Memory B cell (primary cell): ENCODE measurements around the gene AKR1C8.
"Not testable (repeated sequence)": the region's sequence is repeated elsewhere in the genome, so short reads cannot be mapped to it uniquely, and the experiment has no call there.

Experiments
- ATAC-seq: fragments of 150-1000 bp; cut with Tn5 transposase; 2 replicates; pipeline ENCODE4 v1.10.0; 2021; ENCODE audit warnings: low read depth, mild to moderate bottlenecking, moderate library complexity
- DNase-seq, 2 donors: peaks; one replicate each; pipeline ENCODE4 v3.0.0; 2022; ENCODE audit warnings: low spot score in 2 of 2
- H3K27ac Mint-ChIP-seq: one replicate; pipeline ENCODE4 v1.8.0; 2022; ENCODE audit warnings: mild to moderate bottlenecking, moderate library complexity, mixed read lengths
- H3K27me3 Mint-ChIP-seq: one replicate; pipeline ENCODE4 v1.8.0; 2022; ENCODE audit warnings: mixed read lengths
- H3K36me3 Mint-ChIP-seq: one replicate; pipeline ENCODE4 v1.8.0; 2022; ENCODE audit warnings: mild to moderate bottlenecking, mixed read lengths
- H3K4me1 Mint-ChIP-seq: one replicate; pipeline ENCODE4 v1.8.0; 2022; ENCODE audit warnings: mixed read lengths
- H3K4me3 Mint-ChIP-seq: one replicate; pipeline ENCODE4 v1.8.0; 2022; ENCODE audit warnings: mild to moderate bottlenecking, moderate library complexity, mixed read lengths
- H3K9me3 Mint-ChIP-seq: one replicate; pipeline ENCODE4 v1.8.0; 2022; ENCODE audit warnings: mixed read lengths

AKR1C8 gene

DNA sequence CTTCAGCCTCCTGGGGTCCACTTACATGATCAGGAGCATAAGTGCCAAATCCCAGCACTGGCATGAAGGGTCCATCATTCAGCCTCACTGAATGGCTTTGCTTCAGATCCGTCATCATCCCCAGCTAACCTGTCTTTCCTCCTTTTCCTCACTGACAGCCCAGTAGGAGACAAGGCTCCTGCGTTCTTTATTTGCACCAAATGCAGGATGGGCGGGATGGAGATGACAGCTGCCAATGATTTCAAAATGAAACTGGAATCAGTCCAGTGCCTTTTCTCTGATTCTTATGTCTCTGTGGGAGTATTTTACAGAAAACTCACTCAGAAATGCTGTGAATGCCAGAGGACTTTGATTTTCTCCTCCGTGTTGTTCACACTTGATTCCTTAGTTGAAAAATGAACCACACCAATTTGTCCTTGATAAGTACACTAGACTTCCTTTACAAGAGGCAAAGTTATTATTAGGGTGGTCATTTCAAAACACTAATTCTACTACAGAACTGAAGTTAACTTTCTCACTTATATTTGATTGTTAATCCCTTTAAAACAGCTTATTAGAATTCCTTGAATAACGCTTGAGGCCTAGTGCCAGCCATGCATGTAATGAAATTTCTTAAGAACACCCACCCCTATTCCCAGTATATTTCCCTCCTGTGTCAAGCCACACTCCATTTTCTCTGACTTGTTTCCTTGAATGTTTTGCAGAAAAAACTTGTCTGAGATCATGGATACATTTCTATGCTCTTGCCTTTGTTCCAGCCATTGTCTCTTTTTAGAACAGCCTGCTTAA lies at the start of gene AKR1C8:
AKR1C8 (minus strand) TSS at position 164 of the 789 bp plus-strand sequence; CDS start at position 118, 46 bp downstream.
- Mint-ChIP-seq H3K9me3 (no peaks in the 10 kb centered on the region), H3K4me1 (no peaks in the 10 kb centered on the region), H3K36me3 (no peaks in the 10 kb centered on the region), H3K27me3 (peaks cover 3% of the 10 kb centered on the region), H3K4me3 (no peak within 1 kb of the TSS), H3K27ac (no peak within 1 kb of the TSS)
- ATAC-seq (no peak), DNase-seq (no peak)

DNA sequence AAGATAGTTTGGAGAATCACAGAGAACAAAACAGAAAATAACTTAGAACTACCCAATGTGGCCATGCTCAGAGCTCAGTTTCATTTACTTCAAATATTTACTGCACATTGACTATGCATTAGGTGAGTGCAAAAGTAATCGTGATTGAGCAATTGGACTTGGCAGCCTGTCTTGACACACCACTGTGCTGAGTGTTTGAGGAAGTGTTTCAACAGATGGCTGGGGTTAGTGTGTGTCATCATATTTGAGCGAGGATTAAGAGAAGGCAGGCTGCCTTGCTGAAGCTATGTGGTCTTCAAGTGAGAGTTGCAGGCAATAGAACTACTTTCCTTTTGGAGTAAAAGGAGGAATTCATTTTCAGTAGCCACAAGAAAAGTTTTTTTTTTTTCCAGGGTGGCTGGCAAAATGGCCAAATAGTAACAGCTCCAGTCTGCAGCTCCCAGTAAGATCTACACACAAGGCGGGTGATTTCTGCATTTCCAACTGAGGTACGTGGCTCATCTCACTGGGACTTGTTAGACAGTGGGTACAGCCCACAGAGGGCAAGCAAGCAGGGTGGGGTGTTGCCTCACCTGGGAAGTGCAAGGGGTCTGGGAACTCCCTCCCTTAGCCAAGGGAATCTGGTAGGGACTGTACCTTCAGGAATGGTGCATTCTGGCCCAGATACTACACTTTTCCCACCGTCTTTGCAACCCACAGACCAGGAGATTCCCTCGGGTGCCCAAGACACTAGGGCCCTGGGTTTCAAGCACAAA lies 49.3 kb upstream of the AKR1C8 start:
- H3K36me3 Mint-ChIP-seq: no peaks in the 10 kb centered on the region
- DNase-seq (no peak), ATAC-seq (no peak)
- H3K27ac Mint-ChIP-seq: no peak overlapping the region
- H3K4me1 Mint-ChIP-seq: no peaks in the 10 kb centered on the region
- H3K4me3 Mint-ChIP-seq: no peak overlapping the region
- peaks cover 4% of the 10 kb centered on the region for H3K27me3 Mint-ChIP-seq
- H3K9me3 Mint-ChIP-seq: peaks cover 14% of the 10 kb centered on the region

DNA sequence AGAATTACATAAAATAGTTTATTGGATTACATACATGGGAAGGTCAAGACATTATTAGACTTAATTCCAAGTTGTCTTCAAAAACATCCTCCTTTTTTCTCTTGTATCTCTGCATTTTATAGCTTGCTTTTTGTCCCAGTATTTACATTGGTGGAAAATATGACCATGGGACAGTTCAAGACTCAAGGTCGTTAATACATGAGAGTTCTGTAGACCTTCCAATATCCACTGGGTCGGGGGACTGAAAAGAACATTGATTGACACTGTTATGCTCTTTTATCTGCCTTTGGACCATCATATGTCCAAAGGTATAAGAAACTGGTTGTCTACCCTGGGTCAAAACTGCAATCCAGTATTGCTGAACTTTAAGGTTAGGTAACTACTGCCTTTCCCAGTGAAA lies 48.4 kb upstream of the AKR1C8 start:
- H3K4me1 Mint-ChIP-seq: no peaks in the 10 kb centered on the region
- H3K27ac Mint-ChIP-seq: no peak overlapping the region
- H3K9me3 Mint-ChIP-seq: peaks cover 16% of the 10 kb centered on the region
- DNase-seq: no peak
- no peaks in the 10 kb centered on the region for H3K36me3 Mint-ChIP-seq
- no peak overlapping the region for H3K4me3 Mint-ChIP-seq
- ATAC-seq: no peak
- peaks cover 4% of the 10 kb centered on the region for H3K27me3 Mint-ChIP-seq

DNA sequence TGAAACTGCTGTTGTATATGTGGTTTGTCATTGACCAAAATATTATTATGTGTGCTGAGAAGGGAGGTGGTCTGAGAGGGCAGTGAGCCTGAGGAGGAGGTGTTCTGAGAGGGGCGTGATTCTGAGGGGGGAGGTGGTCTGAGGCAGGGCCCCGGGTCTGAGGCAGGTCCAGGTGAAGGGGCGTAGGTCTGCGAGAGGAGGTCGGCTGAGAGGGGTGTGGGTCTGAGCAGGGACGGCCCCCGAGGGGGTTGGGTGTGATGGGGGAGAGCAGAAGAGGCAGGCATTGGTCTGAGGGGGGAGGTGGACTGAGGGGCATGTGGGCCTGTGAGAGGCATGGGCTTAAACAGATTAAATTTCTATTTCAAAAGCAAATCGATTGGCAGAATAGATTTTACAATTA lies 44.1 kb upstream of the AKR1C8 start:
- Mint-ChIP-seq H3K4me1 (no peaks in the 10 kb centered on the region), H3K27ac (no peak overlapping the region), H3K36me3 (no peaks in the 10 kb centered on the region), H3K27me3 (peaks cover 4% of the 10 kb centered on the region), H3K9me3 (peaks cover 4% of the 10 kb centered on the region), H3K4me3 (no peak overlapping the region)
- ATAC-seq (no peak), DNase-seq (no peak)

DNA sequence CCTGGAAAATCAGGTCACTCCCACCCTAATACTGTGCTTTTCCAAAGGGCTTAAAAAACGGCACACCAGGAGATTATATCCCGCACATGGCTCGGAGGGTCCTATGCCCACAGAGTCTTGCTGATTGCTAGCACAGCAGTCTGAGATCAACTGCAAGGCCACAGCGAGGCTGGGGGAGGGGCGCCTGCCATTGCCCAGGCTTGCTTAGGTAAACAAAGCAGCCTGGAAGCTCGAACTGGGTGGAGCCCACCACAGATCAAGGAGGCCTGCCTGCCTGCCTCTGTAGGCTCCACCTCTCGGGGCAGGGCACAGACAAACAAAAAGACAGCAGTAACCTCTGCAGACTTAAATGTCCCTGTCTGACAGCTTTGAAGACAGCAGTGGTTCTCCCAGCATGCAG lies 38.0 kb upstream of the AKR1C8 start:
- ATAC-seq, H3K27me3 Mint-ChIP-seq, H3K4me1 Mint-ChIP-seq, H3K36me3 Mint-ChIP-seq, H3K27ac Mint-ChIP-seq, DNase-seq, H3K4me3 Mint-ChIP-seq, H3K9me3 Mint-ChIP-seq: not testable (repeated sequence)

DNA sequence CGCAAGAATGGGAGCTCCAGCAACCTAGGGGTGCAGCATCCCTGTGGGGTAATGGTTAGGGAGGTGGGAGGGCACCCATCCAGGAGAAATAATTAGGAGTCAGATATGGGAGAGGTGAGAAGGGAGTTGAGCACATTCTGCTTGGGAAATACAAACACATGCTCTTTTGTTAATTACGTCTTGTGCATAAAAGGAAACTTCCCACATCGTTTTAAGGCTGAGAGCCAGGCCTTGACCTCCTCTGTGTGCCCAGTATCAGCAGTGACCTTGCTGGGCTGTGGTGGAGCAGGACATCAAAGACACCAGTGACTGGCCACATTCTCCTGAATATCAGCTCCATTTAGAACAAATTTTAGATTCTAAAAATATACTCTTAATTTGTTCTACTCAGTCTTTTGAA lies 34.3 kb upstream of the AKR1C8 start:
- H3K4me3 Mint-ChIP-seq: no peak overlapping the region
- H3K4me1 Mint-ChIP-seq: no peaks in the 10 kb centered on the region
- peaks cover 1% of the 10 kb centered on the region for H3K9me3 Mint-ChIP-seq
- H3K27ac Mint-ChIP-seq: no peak overlapping the region
- no peaks in the 10 kb centered on the region for H3K36me3 Mint-ChIP-seq
- no peak for DNase-seq
- H3K27me3 Mint-ChIP-seq: no peaks in the 10 kb centered on the region
- no peak for ATAC-seq

DNA sequence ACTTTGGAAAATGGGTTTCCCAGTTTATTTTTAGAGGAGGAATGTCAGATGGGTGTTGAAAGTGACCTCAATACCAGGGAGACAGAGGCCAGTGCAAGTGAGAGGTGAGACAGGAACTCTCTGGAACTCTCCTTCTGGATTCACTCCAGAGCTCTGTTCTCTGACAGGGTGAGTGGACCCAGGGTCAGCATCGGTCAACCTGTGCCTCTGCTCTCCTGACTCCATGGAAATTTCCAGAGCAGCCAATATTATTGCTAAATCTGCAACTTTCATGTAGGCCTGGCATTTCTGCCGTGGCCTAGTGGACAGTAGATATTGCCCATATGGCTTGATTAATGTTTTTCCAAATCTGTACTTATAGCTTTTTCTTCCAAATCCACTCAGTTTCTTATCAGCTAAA lies 31.9 kb upstream of the AKR1C8 start:
- Mint-ChIP-seq H3K27me3 (no peaks in the 10 kb centered on the region), H3K9me3 (peaks cover 2% of the 10 kb centered on the region), H3K4me3 (no peak overlapping the region), H3K36me3 (no peaks in the 10 kb centered on the region), H3K4me1 (no peaks in the 10 kb centered on the region), H3K27ac (no peak overlapping the region)
- ATAC-seq (no peak), DNase-seq (no peak)

DNA sequence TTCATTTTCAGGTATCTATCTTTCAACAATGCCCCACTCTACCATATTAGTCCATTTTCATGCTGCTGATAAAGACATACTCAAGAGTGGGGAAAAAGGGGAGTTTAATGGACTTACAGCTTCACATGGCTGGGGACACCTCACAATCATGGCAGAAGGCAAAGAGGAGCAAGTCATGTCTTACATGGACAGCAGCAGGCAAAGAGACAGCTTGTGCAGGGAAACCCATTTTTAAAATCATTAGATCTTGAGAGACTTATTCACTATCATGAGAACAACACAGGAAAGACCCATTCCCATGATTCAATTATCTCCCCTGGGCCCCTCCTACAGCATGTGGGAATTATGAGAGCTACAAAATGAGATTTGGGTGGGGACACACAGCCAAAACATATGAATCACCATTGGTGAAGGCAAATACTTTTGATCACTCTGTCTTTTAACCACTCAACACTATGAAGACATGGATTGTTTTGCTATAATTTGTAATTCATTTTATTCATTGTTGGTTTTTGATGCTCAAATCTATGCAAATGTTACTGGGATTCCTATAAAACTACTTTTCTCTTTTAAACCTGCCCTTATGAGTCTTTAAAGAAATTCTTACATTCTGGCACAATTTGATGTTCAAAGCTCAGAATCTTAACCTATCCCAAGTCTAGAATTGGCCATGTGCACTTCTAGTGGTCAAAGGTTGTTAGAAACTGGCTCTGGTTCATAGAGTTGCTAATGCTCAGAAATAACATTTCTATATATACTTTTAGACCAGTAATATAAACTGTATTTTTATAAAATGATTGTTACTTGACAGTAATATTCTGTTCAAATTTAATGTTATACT lies 27.0 kb upstream of the AKR1C8 start:
- H3K9me3 Mint-ChIP-seq: peaks cover 7% of the 10 kb centered on the region

DNA sequence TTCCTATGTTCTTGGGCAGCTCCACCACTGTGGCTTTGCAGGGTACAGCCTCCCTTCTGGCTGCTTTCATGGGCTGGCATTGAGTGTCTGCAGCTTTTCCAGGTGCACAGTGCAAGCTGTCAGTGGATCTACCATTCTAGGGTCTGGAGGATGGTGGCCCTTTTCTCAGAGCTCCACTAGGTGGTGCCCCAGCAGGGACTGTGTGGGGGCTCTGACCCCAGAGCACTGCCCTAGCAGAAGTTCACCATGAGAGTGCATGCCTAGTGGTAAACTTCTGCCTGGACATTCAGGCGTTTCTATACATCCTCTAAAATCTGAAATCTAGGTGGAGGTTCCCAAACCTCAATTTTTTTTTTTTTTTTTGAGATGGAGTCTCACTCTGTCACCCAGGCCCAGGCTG lies 25.3 kb upstream of the AKR1C8 start:
- not testable (repeated sequence) for H3K27me3 Mint-ChIP-seq, H3K36me3 Mint-ChIP-seq, DNase-seq, H3K4me3 Mint-ChIP-seq, H3K9me3 Mint-ChIP-seq, ATAC-seq, H3K27ac Mint-ChIP-seq, H3K4me1 Mint-ChIP-seq

More for the DNA sequence above, 27.0 kb upstream of the AKR1C8 start:
- H3K4me1 Mint-ChIP-seq: no peaks in the 10 kb centered on the region
- no peak for DNase-seq
- no peak for ATAC-seq
- no peak overlapping the region for H3K27ac Mint-ChIP-seq
- H3K27me3 Mint-ChIP-seq: peaks cover 3% of the 10 kb centered on the region
- no peaks in the 10 kb centered on the region for H3K36me3 Mint-ChIP-seq
- H3K4me3 Mint-ChIP-seq: no peak overlapping the region

DNA sequence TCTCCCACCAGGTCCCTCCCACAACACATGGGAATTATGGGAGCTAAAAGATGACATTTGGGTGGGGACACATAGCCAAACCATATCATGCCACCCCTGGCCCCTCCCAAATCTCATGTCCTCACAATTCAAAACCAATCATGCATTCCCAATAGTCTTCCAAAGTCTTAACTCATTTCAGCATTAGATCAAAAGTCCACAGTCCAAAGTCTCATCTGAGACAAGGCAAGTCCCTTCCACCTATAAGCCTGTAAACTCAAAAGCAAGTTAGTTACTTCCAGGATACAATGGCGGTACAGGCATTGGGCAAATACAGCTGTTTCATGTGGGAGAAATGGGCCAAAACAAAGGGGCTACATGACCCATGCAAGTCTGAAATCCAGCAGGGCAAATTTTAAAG lies 24.8 kb upstream of the AKR1C8 start:
- not testable (repeated sequence) for ATAC-seq, H3K36me3 Mint-ChIP-seq, DNase-seq, H3K4me3 Mint-ChIP-seq, H3K27me3 Mint-ChIP-seq, H3K4me1 Mint-ChIP-seq, H3K9me3 Mint-ChIP-seq, H3K27ac Mint-ChIP-seq

DNA sequence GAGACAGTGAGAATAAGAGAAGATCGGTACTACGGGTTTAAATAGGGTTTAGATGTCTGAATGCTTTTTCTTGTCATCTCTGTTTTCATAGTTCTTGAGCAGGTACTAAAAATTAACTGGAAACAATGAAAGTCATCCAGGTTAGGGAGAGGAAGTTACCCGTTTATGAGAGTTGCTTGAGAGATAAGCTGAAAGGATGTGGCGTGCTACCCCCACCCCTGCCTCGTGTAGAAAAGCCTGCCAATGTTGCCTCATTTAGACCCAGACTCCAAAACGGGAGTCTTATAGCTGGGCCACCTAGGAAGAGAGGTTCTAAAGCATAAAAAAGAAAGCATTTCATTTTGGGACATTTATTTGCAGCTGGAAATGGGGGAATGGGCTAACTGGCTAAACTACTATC lies 21.8 kb upstream of the AKR1C8 start:
- Mint-ChIP-seq H3K27me3 (peaks cover 6% of the 10 kb centered on the region), H3K4me1 (no peaks in the 10 kb centered on the region), H3K9me3 (peaks cover 11% of the 10 kb centered on the region), H3K27ac (no peak overlapping the region), H3K36me3 (no peaks in the 10 kb centered on the region), H3K4me3 (no peak overlapping the region)
- DNase-seq (no peak), ATAC-seq (no peak)

DNA sequence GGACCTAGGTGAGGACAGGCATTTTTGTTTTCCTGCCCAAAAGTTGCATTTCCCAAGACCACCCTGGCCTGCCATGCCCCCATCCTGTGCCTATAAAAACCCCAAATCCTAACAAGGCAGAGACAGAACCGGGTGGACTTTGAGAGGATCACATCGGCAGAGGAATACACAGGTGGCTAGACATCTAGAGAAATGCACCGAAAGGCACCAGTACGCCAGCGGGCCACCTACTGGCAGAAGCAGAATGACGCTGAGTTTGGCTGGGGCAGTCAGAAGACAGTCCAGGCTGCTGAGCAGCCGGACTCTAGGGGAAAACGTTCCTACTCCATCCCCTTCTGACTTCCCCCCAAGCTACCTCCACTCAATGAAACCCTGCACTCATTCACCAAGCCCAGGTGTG lies 14.4 kb upstream of the AKR1C8 start:
- H3K36me3 Mint-ChIP-seq: no peaks in the 10 kb centered on the region
- no peaks in the 10 kb centered on the region for H3K27me3 Mint-ChIP-seq
- no peak for ATAC-seq
- H3K27ac Mint-ChIP-seq: no peak overlapping the region
- H3K4me3 Mint-ChIP-seq: no peak overlapping the region
- H3K9me3 Mint-ChIP-seq: peaks cover 9% of the 10 kb centered on the region
- no peaks in the 10 kb centered on the region for H3K4me1 Mint-ChIP-seq
- no peak for DNase-seq

DNA sequence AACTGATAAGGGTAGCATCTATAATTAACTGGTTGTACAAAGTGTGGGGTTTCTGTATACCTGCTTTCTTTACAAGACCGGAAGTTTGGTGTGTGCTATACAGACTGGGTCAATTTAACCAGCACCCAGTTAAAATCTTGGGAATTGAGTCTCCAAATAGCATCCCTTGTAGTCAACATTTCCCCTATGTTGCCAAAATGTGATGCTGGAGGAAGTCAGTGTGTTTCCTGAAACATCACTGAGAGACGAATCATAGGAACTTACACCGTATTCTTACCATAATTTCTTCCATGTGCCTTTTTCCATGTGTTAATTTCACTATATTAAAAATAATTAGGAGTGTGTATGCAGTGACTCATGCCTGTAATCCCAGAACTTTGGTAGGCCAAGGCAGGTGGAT lies 13.4 kb upstream of the AKR1C8 start:
- ATAC-seq (no peak), DNase-seq (no peak)
- H3K4me1 Mint-ChIP-seq: no peaks in the 10 kb centered on the region
- H3K9me3 Mint-ChIP-seq: peaks cover 8% of the 10 kb centered on the region
- H3K4me3 Mint-ChIP-seq: no peak overlapping the region
- H3K36me3 Mint-ChIP-seq: no peaks in the 10 kb centered on the region
- no peak overlapping the region for H3K27ac Mint-ChIP-seq
- H3K27me3 Mint-ChIP-seq: no peaks in the 10 kb centered on the region

DNA sequence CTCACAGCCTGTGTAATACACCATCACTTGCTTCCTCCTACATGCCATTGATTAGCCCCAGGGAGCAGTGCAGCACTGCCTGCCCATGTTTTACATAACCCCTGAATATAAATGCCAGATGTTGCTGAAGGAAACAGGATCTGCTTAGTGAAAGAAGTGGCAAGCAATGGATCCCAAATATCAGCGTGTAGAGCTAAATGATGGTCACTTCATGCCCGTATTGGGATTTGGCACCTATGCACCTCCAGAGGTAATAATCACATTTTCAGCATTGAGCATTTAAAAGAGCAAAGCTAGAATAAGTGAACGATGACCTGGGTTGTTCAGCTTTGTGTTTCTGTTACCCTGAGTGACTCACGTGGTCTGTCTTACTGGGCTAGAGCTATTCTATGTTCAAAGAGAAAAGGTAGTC lies 11.8 kb upstream of the AKR1C8 start, which contains the start of gene AKR1C4:
AKR1C4 (plus strand) TSS at position 136 of the 412 bp plus-strand sequence; CDS start at position 167, 31 bp downstream.
- DNase-seq (no peak), ATAC-seq (no peak)
- H3K4me3 Mint-ChIP-seq: no peak within 1 kb of the TSS
- H3K27me3 Mint-ChIP-seq: no peaks in the 10 kb centered on the region
- peaks cover 3% of the 10 kb centered on the region for H3K9me3 Mint-ChIP-seq
- no peaks in the 10 kb centered on the region for H3K4me1 Mint-ChIP-seq
- H3K36me3 Mint-ChIP-seq: no peaks in the 10 kb centered on the region
- no peak within 1 kb of the TSS for H3K27ac Mint-ChIP-seq
